IPS-15b (cell line): ENCODE results near the gene YEATS4.

ENCODE experiments used
- H3K27me3 ChIP-seq: one replicate; pipeline ENCODE4 v1.6.1; 2013; ENCODE audit warnings: low read length; ENCODE audit not compliant: control insufficient read depth, insufficient read depth
- H3K36me3 ChIP-seq: one replicate; pipeline ENCODE4 v1.6.1; 2013; ENCODE audit warnings: low read length; ENCODE audit not compliant: control insufficient read depth, insufficient read depth
- H3K4me1 ChIP-seq: one replicate; pipeline ENCODE4 v1.6.1; 2013; ENCODE audit warnings: mild to moderate bottlenecking, low read length; ENCODE audit not compliant: control insufficient read depth, insufficient read depth
- H3K4me3 ChIP-seq: one replicate; pipeline ENCODE4 v1.5.1; 2013; ENCODE audit warnings: low read depth, low read length
- H3K9ac ChIP-seq: one replicate; pipeline ENCODE4 v1.6.1; 2013; ENCODE audit warnings: low read depth, mild to moderate bottlenecking, low read length
- H3K9me3 ChIP-seq: one replicate; pipeline ENCODE4 v1.6.1; 2013; ENCODE audit warnings: mild to moderate bottlenecking, low read length; ENCODE audit not compliant: control insufficient read depth, insufficient read depth

Gene YEATS4

DNA sequence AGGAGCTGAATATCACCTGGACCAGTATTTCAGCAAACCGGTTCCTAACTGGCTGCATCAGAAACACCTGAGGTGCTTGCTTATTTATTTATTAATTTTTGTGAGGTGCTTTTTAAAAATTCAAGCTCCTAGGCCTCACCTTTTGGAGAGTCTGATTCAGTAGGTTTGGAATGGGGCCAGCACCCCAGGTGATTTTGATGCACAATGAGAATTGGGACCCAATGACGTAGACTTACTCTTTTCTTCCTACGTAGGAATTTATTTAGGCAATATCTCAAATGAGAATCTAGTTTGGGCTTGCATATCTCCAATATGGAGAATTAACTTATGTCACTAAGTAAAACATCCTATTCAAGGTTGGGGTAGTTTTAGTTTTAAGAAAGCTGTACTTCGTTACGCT lies 7.3 kb downstream of the YEATS4 start:
- Histone ChIP-seq H3K9me3 (no peaks in the 10 kb centered on the region), H3K9ac (no peak overlapping the region), H3K27me3 (no peaks in the 10 kb centered on the region), H3K4me3 (no peak overlapping the region), H3K36me3 (peaks cover 14% of the 10 kb centered on the region), H3K4me1 (no peaks in the 10 kb centered on the region)

DNA sequence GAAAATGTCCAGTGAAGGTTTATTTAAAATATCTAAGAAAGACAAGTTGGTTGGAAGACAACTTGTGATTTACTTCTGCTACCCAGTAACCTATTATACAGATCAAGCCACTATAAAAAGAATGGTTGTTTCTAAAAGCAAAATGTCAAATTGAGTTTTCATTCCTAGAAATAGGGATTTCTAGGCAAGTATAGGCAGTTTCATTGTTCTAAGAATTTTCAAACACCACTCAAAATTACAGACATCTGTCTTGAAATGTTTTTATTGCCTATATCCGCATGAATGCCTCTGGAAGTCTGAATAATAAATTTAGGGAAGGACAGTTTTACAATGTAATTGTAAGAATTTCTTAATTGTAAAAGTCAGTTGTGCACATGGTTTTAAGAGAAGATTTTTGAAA lies 8.6 kb downstream of the YEATS4 start:
- no peaks in the 10 kb centered on the region for H3K9me3 ChIP-seq
- H3K36me3 ChIP-seq, result peaks cover 20% of the 10 kb centered on the region
- no peaks in the 10 kb centered on the region for H3K27me3 ChIP-seq
- no peak overlapping the region for H3K4me3 ChIP-seq
- no peaks in the 10 kb centered on the region for H3K4me1 ChIP-seq
- H3K9ac ChIP-seq, result no peak overlapping the region

DNA sequence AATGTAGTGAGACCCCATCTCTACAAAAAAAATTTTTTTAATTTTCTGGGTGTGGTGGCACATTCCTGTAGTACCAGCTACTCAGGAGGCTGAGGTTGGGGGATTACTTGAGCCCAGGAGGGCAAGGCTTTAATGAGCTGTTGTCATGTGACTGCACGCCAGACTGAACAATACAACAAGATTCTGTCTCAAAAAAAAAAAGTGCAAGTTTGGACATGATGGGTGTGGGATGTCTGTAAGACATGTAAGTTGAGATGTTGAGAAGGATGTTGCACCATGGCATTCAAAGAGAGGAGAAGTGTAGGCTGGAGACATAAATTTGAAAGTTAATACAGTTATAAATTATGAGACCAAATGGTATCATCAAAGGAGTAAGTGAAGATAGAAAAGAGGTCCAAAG lies 23.5 kb downstream of the YEATS4 start:
- H3K36me3 ChIP-seq, result no peaks in the 10 kb centered on the region
- no peaks in the 10 kb centered on the region for H3K4me1 ChIP-seq
- H3K27me3 ChIP-seq, result no peaks in the 10 kb centered on the region
- no peaks in the 10 kb centered on the region for H3K9me3 ChIP-seq
- no peak overlapping the region for H3K4me3 ChIP-seq
- no peak overlapping the region for H3K9ac ChIP-seq

DNA sequence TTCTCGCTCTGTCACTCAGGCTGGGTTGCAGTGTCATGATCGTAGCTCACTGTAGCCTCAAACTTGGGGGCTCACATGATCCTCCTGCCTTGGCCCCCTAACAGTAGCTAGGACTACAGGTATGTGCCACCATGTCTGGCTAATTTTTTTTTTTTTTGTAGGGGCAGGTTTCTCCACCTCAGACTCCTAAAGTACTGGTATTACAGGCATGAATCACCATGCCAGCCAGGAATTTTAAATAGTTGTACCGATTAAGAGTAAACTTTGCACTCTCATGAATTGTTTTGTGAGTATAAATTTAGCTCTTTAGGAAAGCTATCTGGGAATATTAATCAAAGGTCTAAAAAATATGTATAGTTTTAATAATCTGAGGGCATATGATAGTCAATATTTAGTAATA lies 25.5 kb downstream of the YEATS4 start:
- Histone ChIP-seq H3K9ac (no peak overlapping the region), H3K9me3 (no peaks in the 10 kb centered on the region), H3K4me1 (no peaks in the 10 kb centered on the region), H3K36me3 (no peaks in the 10 kb centered on the region), H3K27me3 (no peaks in the 10 kb centered on the region), H3K4me3 (no peak overlapping the region)

DNA sequence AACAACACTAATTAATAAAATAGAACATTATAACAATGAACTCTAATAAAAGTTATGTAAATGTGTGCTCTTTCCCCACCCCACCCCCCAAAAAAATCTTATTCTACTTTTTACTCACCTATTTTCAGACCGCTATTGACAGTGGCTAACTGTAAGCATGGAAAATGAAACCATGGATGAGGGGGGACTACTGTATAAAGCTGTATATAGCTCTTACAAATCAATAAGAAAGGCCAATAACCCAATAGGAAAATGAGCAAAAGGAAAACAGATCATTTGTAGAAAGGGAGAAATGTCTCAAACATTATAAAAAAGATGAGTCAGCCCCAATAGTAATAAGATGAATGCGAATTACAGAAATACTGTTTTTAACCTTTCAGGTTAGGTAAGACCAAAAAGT lies 27.4 kb downstream of the YEATS4 start:
- no peaks in the 10 kb centered on the region for H3K27me3 ChIP-seq
- H3K36me3 ChIP-seq, result no peaks in the 10 kb centered on the region
- no peak overlapping the region for H3K9ac ChIP-seq
- H3K4me1 ChIP-seq, result no peaks in the 10 kb centered on the region
- H3K4me3 ChIP-seq, result no peak overlapping the region
- no peaks in the 10 kb centered on the region for H3K9me3 ChIP-seq

DNA sequence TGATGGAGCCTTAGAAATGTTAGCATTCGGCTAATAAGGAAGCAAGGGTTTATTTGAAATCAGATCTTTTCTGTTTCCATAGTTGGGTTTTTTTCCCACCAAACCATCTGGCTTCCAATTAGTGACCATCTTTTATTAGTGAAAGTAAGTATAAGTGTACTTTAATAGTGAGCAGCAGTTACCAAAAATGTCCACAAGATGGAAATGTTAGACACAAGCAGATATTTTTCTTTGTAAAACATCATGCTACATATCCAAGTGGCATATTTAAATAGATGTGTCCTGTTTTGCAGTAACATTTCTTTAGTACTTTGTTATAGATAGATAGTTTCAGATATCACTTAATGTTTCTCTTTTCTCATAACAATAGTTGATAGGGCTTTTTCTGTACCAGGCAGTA lies 28.8 kb downstream of the YEATS4 start:
- Histone ChIP-seq H3K36me3 (no peaks in the 10 kb centered on the region), H3K9ac (no peak overlapping the region), H3K27me3 (no peaks in the 10 kb centered on the region), H3K4me3 (no peak overlapping the region), H3K9me3 (no peaks in the 10 kb centered on the region), H3K4me1 (no peaks in the 10 kb centered on the region)

DNA sequence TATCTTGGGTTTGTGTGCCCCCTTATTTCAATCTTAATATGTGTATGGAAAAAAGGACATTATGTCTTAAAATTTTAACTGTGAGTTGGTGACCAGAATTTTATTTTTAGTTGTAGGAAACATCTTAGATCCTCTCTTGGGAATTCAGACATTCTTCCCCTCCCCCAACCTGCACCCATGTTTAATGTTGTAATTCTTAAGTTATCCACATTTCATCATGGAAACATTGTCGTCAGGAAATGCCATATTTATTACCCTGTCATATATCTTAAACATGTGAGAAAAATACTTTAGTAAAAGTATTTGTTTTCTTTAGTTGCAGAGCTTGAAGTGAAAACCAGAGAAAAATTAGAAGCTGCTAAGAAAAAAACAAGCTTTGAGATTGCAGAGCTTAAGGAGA lies 30.3 kb downstream of the YEATS4 start:
- no peaks in the 10 kb centered on the region for H3K4me1 ChIP-seq
- no peaks in the 10 kb centered on the region for H3K36me3 ChIP-seq
- H3K4me3 ChIP-seq, result no peak overlapping the region
- H3K9ac ChIP-seq, result no peak overlapping the region
- no peaks in the 10 kb centered on the region for H3K9me3 ChIP-seq
- H3K27me3 ChIP-seq, result no peaks in the 10 kb centered on the region

DNA sequence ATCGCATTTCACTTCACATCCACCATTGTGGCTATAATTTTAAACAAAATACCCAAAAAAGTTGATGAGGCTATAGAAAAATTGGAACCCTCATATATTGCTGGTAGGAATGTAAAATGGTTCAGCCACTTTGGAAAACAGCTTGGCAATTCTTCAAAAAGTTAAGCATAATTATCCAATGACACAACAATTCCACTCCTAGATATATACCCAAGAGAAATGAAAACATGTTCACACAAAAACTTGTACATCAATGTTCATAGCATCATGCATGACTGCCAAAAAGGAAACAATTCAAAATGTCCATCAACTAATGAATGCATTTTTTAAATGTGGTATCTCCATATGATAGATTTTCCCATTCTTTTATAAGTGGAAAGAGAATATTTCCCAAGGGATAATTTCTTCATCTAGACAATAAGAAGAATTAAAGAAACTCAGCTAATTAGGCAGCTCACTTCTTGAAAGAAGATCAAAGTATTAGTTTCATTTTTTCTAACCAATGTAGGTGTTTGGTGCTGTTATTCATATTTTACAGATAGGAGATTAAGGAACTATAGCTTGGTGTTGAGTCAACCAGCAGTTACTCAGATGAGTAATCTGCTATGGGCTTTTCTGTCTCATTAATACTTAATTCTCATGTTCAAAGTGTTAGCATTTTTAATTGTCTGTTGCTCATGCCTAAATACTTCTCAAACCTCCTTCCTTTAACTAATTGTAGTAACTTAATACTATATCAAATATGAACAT lies 32.8 kb downstream of the YEATS4 start:
- Histone ChIP-seq H3K9me3 (no peaks in the 10 kb centered on the region), H3K9ac (no peak overlapping the region), H3K4me1 (no peaks in the 10 kb centered on the region), H3K36me3 (no peaks in the 10 kb centered on the region), H3K27me3 (no peaks in the 10 kb centered on the region), H3K4me3 (no peak overlapping the region)

DNA sequence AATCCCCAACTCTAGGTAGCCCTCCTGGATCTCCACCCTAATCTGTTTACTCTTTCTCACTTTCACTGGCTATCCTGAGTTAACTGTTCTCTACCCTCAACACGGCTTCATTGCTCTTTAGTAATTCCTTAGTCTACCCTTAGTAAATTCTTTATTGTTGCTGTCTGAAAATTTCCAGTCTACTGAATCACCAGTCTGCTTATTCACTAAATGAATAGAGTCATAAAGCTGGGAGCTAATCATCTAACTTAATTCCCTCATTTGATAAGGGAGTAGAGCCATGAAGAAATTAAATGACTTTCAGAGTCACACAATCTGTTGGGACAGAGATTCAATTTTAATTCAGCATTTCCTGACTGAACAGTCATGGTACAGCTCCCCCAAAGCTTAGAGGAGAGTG lies 36.5 kb downstream of the YEATS4 start:
- H3K36me3 ChIP-seq, result no peaks in the 10 kb centered on the region
- no peak overlapping the region for H3K9ac ChIP-seq
- H3K27me3 ChIP-seq, result no peaks in the 10 kb centered on the region
- no peaks in the 10 kb centered on the region for H3K4me1 ChIP-seq
- no peak overlapping the region for H3K4me3 ChIP-seq
- no peaks in the 10 kb centered on the region for H3K9me3 ChIP-seq

DNA sequence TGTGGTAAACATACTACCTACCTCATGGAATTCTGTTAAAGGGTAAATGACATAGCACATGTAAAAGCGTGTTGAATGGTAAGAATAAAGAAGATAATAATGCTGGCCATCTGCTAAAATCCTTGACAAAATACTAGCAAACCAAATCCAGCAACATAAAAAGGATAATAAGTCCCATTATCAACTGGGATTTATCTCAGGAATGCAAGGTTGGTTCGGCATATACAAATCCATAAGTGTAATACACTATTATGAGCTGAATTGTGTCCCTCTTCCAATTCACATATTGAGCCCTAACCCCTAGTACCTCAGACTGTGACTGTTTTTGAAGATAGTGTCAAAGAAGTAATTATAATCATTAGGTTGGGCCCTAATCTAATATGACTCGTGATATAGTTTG lies 37.4 kb downstream of the YEATS4 start:
- no peak overlapping the region for H3K4me3 ChIP-seq
- H3K27me3 ChIP-seq, result no peaks in the 10 kb centered on the region
- H3K36me3 ChIP-seq, result no peaks in the 10 kb centered on the region
- no peak overlapping the region for H3K9ac ChIP-seq
- H3K9me3 ChIP-seq, result no peaks in the 10 kb centered on the region
- H3K4me1 ChIP-seq, result no peaks in the 10 kb centered on the region

DNA sequence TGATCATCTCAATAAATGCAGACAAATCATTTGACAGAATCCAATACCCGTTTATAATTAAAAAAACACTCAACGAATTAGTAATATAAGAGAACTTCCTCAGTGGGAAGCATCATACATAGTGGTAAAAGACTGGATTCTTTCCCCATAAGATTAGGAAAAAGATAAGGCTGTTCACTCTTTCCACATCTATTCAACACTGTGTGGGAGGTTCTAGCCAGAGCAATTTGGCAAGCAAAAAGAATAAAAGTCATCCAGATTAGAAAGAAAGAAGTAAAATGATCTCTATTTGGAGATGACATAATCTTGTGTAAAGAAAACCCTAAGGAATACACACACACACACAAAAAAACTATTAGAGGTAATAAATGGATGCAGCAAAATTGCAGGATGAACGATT lies 38.4 kb downstream of the YEATS4 start:
- Histone ChIP-seq H3K27me3 (no peaks in the 10 kb centered on the region), H3K4me1 (no peaks in the 10 kb centered on the region), H3K9ac (no peak overlapping the region), H3K36me3 (no peaks in the 10 kb centered on the region), H3K4me3 (no peak overlapping the region), H3K9me3 (no peaks in the 10 kb centered on the region)

DNA sequence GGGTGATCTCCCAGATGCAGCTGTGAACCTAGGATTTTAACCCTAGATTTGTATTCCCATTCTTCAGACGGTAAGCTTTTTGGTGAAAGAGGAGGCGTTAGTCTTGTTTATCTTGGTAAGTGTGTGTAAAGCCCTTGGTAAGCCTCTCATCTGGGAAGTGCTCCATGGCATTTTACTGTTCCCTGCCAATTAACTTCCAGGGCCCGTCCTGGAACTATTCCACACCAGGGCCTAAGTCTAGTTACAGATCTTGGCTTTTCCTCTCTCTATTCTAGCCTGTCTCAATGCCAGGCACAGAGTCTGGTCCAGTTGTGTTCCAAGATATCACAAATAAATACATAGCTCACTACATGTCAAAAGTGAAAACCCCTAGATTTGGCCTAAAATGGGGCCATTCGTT lies 42.4 kb downstream of the YEATS4 start:
- H3K36me3 ChIP-seq, result no peaks in the 10 kb centered on the region
- H3K9ac ChIP-seq, result no peak overlapping the region
- H3K9me3 ChIP-seq, result no peaks in the 10 kb centered on the region
- no peak overlapping the region for H3K4me3 ChIP-seq
- H3K4me1 ChIP-seq, result no peaks in the 10 kb centered on the region
- no peaks in the 10 kb centered on the region for H3K27me3 ChIP-seq
